Hepatocyte (in vitro differentiated cells): ENCODE measurements around the gene UTS2B. TPM values are rescaled to one million over a fixed set of nuclear protein-coding genes. Genes with fewer than 3 reads are reported as not detected.
A peak's percentile ranks its signal among the peaks of the same experiment; 100 is the strongest.

Experiments used
- DNase-seq: peaks from one replicate; pipeline ENCODE4 v3.0.0-alpha.2; 2016; ENCODE audit warnings: low spot score
- H2AFZ ChIP-seq: fragments of 200-600 bp; sonication (generic); 2 replicates; pipeline ENCODE4 v1.6.0; 2016; ENCODE audit warnings: antibody characterized with exemption, mild to moderate bottlenecking
- H3K27ac ChIP-seq: fragments of 200-600 bp; sonication (generic); 2 replicates; pipeline ENCODE4 v1.5.1; 2016; ENCODE audit warnings: mild to moderate bottlenecking
- H3K27me3 ChIP-seq: fragments of 200-600 bp; sonication (generic); 2 replicates; pipeline ENCODE4 v1.6.1; 2016
- H3K36me3 ChIP-seq: fragments of 200-600 bp; sonication (generic); replicated peaks from 2 replicates; pipeline ENCODE4 v1.5.1; 2016; ENCODE audit warnings: low read depth; ENCODE audit not compliant: insufficient read depth
- H3K4me1 ChIP-seq: fragments of 200-600 bp; sonication (generic); 2 replicates; pipeline ENCODE4 v1.5.1; 2016; ENCODE audit warnings: mild to moderate bottlenecking, moderate library complexity; ENCODE audit not compliant: insufficient read depth
- H3K4me2 ChIP-seq: fragments of 200-600 bp; sonication (generic); 2 replicates; pipeline ENCODE4 v1.6.0; 2016
- H3K4me3 ChIP-seq: fragments of 200-600 bp; sonication (generic); 2 replicates; pipeline ENCODE4 v1.5.1; 2016; ENCODE audit warnings: mild to moderate bottlenecking
- H3K79me2 ChIP-seq: fragments of 200-600 bp; sonication (generic); 2 replicates; pipeline ENCODE4 v1.6.0; 2017; ENCODE audit warnings: mild to moderate bottlenecking
- H3K9me2 ChIP-seq: fragments of 200-600 bp; sonication (generic); replicated peaks from 2 replicates; pipeline ENCODE4 v1.6.0; 2017; ENCODE audit warnings: mild to moderate bottlenecking; ENCODE audit not compliant: insufficient read depth
- H3K9me3 ChIP-seq: fragments of 200-600 bp; sonication (generic); 2 replicates; pipeline ENCODE4 v1.5.1; 2016; ENCODE audit warnings: low read depth, mild to moderate bottlenecking
- H4K20me1 ChIP-seq: fragments of 200-600 bp; sonication (generic); 2 replicates; pipeline ENCODE4 v1.6.0; 2016; ENCODE audit warnings: mild to moderate bottlenecking; ENCODE audit not compliant: insufficient read depth, poor library complexity, severe bottlenecking
- CTCF ChIP-seq: fragments of 200-600 bp; sonication (generic); IDR thresholded peaks from 2 replicates; pipeline ENCODE4 v1.5.1; 2016; ENCODE audit warnings: antibody characterized with exemption, mild to moderate bottlenecking; ENCODE audit not compliant: poor library complexity
- EZH2 ChIP-seq: fragments of 200-600 bp; sonication (generic); IDR thresholded peaks from 2 replicates; pipeline ENCODE4 v1.6.1; 2016; ENCODE audit warnings: antibody characterized with exemption, mild to moderate bottlenecking, borderline replicate concordance
- EZH2phosphoT487 ChIP-seq: fragments of 200-600 bp; sonication (generic); IDR thresholded peaks from one replicate; pipeline ENCODE4 v1.6.1; 2018; ENCODE audit warnings: antibody characterized with exemption, mild to moderate bottlenecking, low read depth, moderate library complexity; ENCODE audit not compliant: unreplicated experiment, severe bottlenecking
- WGBS: methylation state at CpG from one replicate; pipeline ENCODE4 v1.1.6; 2016; ENCODE audit warnings: low lambda C conversion rate; ENCODE audit errors: missing lambda C conversion rate; 5-methylcytosine and 5-hydroxymethylcytosine counted together
- polyA plus RNA-seq: library from polyadenylated mRNA; unstranded; fragments of >200 nt; fragmentation: Nextera tagmentation; extraction: Ambion mirVana; gene quantifications from 2 replicates; pipeline ENCODE4 v1.2.1, GENCODE V29; 2016
- total RNA-seq: library from RNA; depleted of rRNA; stranded (reverse); fragments of >200 nt; gene quantifications from 2 replicates; pipeline ENCODE4 v1.2.3, GENCODE V29; 2014

UTS2B gene
- total and polyA plus RNA-seq, 2 experiments from 2014 or later: 0.07 to 0.19 TPM

GRCh38 chr3:191307341-191307740 is 23.0 kb downstream of the UTS2B start:
- Histone ChIP-seq H3K4me2 (no peak overlapping the region), H2AFZ (no peak overlapping the region), H3K27me3 (no peaks in the 10 kb centered on the region), H3K27ac (no peak overlapping the region), H3K79me2 (no peaks in the 10 kb centered on the region), H3K4me3 (no peak overlapping the region), H4K20me1 (no peaks in the 10 kb centered on the region), H3K9me3 (no peaks in the 10 kb centered on the region), H3K36me3 (no peaks in the 10 kb centered on the region), H3K9me2 (no peaks in the 10 kb centered on the region), H3K4me1 (no peaks in the 10 kb centered on the region)
- no peak for TF ChIP-seq EZH2phosphoT487
- WGBS: 91% methylated on average over 4 of the region's 4 CpGs
- DNase-seq: no peak

GRCh38 chr3:191306428-191306827 is 23.9 kb downstream of the UTS2B start:
- Histone ChIP-seq H3K79me2 (no peaks in the 10 kb centered on the region), H3K4me2 (no peak overlapping the region), H2AFZ (no peak overlapping the region), H4K20me1 (no peaks in the 10 kb centered on the region), H3K4me3 (no peak overlapping the region), H3K27ac (no peak overlapping the region), H3K36me3 (no peaks in the 10 kb centered on the region), H3K27me3 (no peaks in the 10 kb centered on the region), H3K4me1 (no peaks in the 10 kb centered on the region), H3K9me2 (no peaks in the 10 kb centered on the region), H3K9me3 (no peaks in the 10 kb centered on the region)
- TF ChIP-seq EZH2phosphoT487 (no peak), EZH2 (no peak), CTCF (no peak)
- DNase-seq: no peak
- 82% methylated on average over 4 of the region's 4 CpGs for WGBS

DNA sequence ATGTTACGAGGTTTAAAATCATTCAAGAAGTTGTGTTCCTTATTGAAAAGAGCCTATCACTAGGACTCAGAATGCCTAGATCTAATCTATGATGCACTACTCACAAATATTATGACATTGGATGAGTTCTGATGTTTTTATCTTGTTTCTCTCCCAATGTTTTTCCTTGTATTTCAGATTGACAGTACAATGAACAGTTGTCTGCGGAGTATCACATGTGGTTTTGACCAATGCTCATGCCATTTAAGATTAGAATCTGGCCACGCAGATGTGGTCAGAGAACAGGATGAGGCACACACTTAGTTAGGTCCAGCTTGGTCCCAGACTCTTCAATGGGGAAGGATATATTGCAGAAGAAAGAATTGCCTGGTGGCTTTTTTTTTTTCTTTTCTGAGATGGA is 26.7 kb downstream of the UTS2B start:
- no peaks in the 10 kb centered on the region for H4K20me1 ChIP-seq
- no peaks in the 10 kb centered on the region for H3K4me1 ChIP-seq
- 91% methylated on average over 3 of the region's 3 CpGs for WGBS
- no peaks in the 10 kb centered on the region for H3K9me3 ChIP-seq
- H3K79me2 ChIP-seq: no peaks in the 10 kb centered on the region
- DNase-seq: no peak
- no peak overlapping the region for H3K4me2 ChIP-seq
- no peak overlapping the region for H2AFZ ChIP-seq
- no peak overlapping the region for H3K27ac ChIP-seq
- TF ChIP-seq EZH2: no peak
- TF ChIP-seq CTCF: no peak
- TF ChIP-seq EZH2phosphoT487: no peak
- no peaks in the 10 kb centered on the region for H3K27me3 ChIP-seq
- H3K9me2 ChIP-seq: no peaks in the 10 kb centered on the region
- H3K36me3 ChIP-seq: no peaks in the 10 kb centered on the region
- no peak overlapping the region for H3K4me3 ChIP-seq

DNA sequence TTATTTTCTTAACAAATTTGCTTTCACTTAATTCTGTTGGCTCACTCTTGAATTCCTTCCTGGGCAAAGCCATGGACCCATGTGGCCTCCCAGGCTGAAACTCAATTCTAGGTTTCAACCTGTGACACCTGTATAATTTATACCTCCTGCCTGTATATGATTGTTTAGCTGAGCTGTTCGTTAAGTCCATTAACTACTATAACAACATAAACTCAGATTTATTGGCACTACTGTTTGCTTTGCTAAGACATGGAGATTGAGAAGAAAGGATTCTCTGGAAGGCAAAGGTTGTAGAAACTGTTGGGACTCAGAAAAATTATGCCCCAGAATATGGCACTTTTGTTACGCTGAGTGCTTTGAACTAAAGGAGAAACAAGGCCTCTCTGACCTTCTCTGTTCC is 27.9 kb downstream of the UTS2B start:
- Histone ChIP-seq H3K9me3 (no peaks in the 10 kb centered on the region), H3K27me3 (no peaks in the 10 kb centered on the region), H3K4me1 (no peaks in the 10 kb centered on the region), H3K4me2 (no peak overlapping the region), H3K79me2 (no peaks in the 10 kb centered on the region), H2AFZ (no peak overlapping the region), H3K27ac (peak overlapping the region; percentile 16), H3K9me2 (no peaks in the 10 kb centered on the region), H3K36me3 (no peaks in the 10 kb centered on the region), H3K4me3 (no peak overlapping the region), H4K20me1 (no peaks in the 10 kb centered on the region)
- TF ChIP-seq CTCF (no peak), EZH2 (no peak), EZH2phosphoT487 (peak; percentile 65)
- WGBS: 67% methylated on average over 2 of the region's 2 CpGs
- DNase-seq: peak; percentile 25
